ENCODE results near the gene NEDD8. TPM values are rescaled to one million over a fixed set of nuclear protein-coding genes. Genes with fewer than 3 reads are reported as not detected.

NEDD8 gene
- total RNA-seq, 1 donor from 2014 or later, result 169 TPM

- Mint-ChIP-seq H3K27ac (ENCODE audit: unreplicated experiment) (peak overlapping the region; percentile 78), H3K9me3 (ENCODE audit: unreplicated experiment) (peaks cover 7% of the 10 kb centered on the region), H3K4me3 (ENCODE audit: unreplicated experiment) (peak overlapping the region; percentile 30), H3K4me1 (ENCODE audit: low read depth, unreplicated experiment) (peaks cover 8% of the 10 kb centered on the region), H3K36me3 (ENCODE audit: unreplicated experiment) (no peaks in the 10 kb centered on the region), H3K27me3 (ENCODE audit: unreplicated experiment) (peaks cover 5% of the 10 kb centered on the region)
- no peak for DNase-seq
- TF ChIP-seq CTCF (IDR thresholded peaks at IDR 0.05; ENCODE audit: partially characterized antibody, unreplicated experiment), result no peak
Observed at GRCh38 chr14:24179294-24179960, 52.7 kb downstream of the NEDD8 start.

GRCh38 chr14:24178399-24179178, 53.6 kb downstream of the NEDD8 start:
- Mint-ChIP-seq H3K9me3 (ENCODE audit: unreplicated experiment) (peaks cover 7% of the 10 kb centered on the region), H3K36me3 (ENCODE audit: unreplicated experiment) (no peaks in the 10 kb centered on the region)

GRCh38 chr14:24177891-24178290, 54.3 kb downstream of the NEDD8 start:
- H3K27ac Mint-ChIP-seq (ENCODE audit: unreplicated experiment), result no peak overlapping the region
- no peak for DNase-seq
- no peak overlapping the region for H3K4me3 Mint-ChIP-seq (ENCODE audit: unreplicated experiment)
- H3K9me3 Mint-ChIP-seq (ENCODE audit: unreplicated experiment), result peaks cover 7% of the 10 kb centered on the region
- TF ChIP-seq CTCF (IDR thresholded peaks at IDR 0.05; ENCODE audit: partially characterized antibody, unreplicated experiment), result no peak
- H3K36me3 Mint-ChIP-seq (ENCODE audit: unreplicated experiment), result no peaks in the 10 kb centered on the region
- peaks cover 11% of the 10 kb centered on the region for H3K4me1 Mint-ChIP-seq (ENCODE audit: low read depth, unreplicated experiment)
- peaks cover 6% of the 10 kb centered on the region for H3K27me3 Mint-ChIP-seq (ENCODE audit: unreplicated experiment)

More at GRCh38 chr14:24178399-24179178, 53.6 kb downstream of the NEDD8 start:
- Mint-ChIP-seq H3K4me1 (ENCODE audit: low read depth, unreplicated experiment) (peaks cover 8% of the 10 kb centered on the region), H3K27ac (ENCODE audit: unreplicated experiment) (peak overlapping the region; percentile 43), H3K27me3 (ENCODE audit: unreplicated experiment) (peaks cover 5% of the 10 kb centered on the region), H3K4me3 (ENCODE audit: unreplicated experiment) (no peak overlapping the region)
- DNase-seq, result no peak
- no peak for TF ChIP-seq CTCF (IDR thresholded peaks at IDR 0.05; ENCODE audit: partially characterized antibody, unreplicated experiment)

- DNase-seq, result no peak
- Mint-ChIP-seq H3K4me1 (ENCODE audit: low read depth, unreplicated experiment) (peaks cover 11% of the 10 kb centered on the region), H3K36me3 (ENCODE audit: unreplicated experiment) (no peaks in the 10 kb centered on the region), H3K27me3 (ENCODE audit: unreplicated experiment) (peaks cover 7% of the 10 kb centered on the region), H3K27ac (ENCODE audit: unreplicated experiment) (no peak overlapping the region), H3K9me3 (ENCODE audit: unreplicated experiment) (peaks cover 7% of the 10 kb centered on the region), H3K4me3 (ENCODE audit: unreplicated experiment) (no peak overlapping the region)
- no peak for TF ChIP-seq CTCF (IDR thresholded peaks at IDR 0.05; ENCODE audit: partially characterized antibody, unreplicated experiment)
Observed at GRCh38 chr14:24177041-24177825, 54.9 kb downstream of the NEDD8 start.
